Ishikawa (cell line): ENCODE measurements around the gene SH3YL1.

Experiments used
- CEBPB ChIP-seq: IDR thresholded peaks from 2 replicates; pipeline ENCODE4 v1.6.1; 2012
- CREB1 ChIP-seq: IDR thresholded peaks from 2 replicates; pipeline ENCODE4 v1.6.1; 2012; ENCODE audit warnings: low read depth
- EGR1 ChIP-seq: IDR thresholded peaks from 2 replicates; pipeline ENCODE4 v1.6.1; 2012
- EP300 ChIP-seq: IDR thresholded peaks from 2 replicates; pipeline ENCODE4 v1.6.1; 2012; ENCODE audit warnings: borderline replicate concordance
- FOXM1 ChIP-seq: IDR thresholded peaks from 2 replicates; pipeline ENCODE4 v1.6.1; 2012; ENCODE audit warnings: low read depth, borderline replicate concordance
- NFIC ChIP-seq: IDR thresholded peaks from 2 replicates; pipeline ENCODE4 v1.6.1; 2012
- RAD21 ChIP-seq: IDR thresholded peaks from 2 replicates; pipeline ENCODE4 v1.6.1; 2012; ENCODE audit warnings: low read depth
- REST ChIP-seq: IDR thresholded peaks from 2 replicates; pipeline ENCODE4 v1.6.1; 2012; ENCODE audit warnings: low read depth, mild to moderate bottlenecking
- TAF1 ChIP-seq: IDR thresholded peaks from 2 replicates; pipeline ENCODE4 v1.6.1; 2012; ENCODE audit warnings: low read depth, mild to moderate bottlenecking
- TCF12 ChIP-seq: IDR thresholded peaks from 2 replicates; pipeline ENCODE4 v1.6.1; 2012; ENCODE audit warnings: low read depth
- TEAD4 ChIP-seq: IDR thresholded peaks from 2 replicates; pipeline ENCODE4 v1.6.1; 2012
- USF1 ChIP-seq: IDR thresholded peaks from 2 replicates; pipeline ENCODE4 v1.6.1; 2012
- YY1 ChIP-seq: IDR thresholded peaks from 2 replicates; pipeline ENCODE4 v1.6.1; 2012; ENCODE audit warnings: low read depth
- ZBTB7A ChIP-seq: IDR thresholded peaks from 2 replicates; pipeline ENCODE4 v1.6.1; 2012; ENCODE audit warnings: low read depth
- TF ChIP-seq, protein P1 (sequence below): IDR thresholded peaks from 2 replicates; pipeline ENCODE4 v1.6.1; 2012

SH3YL1 gene, protein sequence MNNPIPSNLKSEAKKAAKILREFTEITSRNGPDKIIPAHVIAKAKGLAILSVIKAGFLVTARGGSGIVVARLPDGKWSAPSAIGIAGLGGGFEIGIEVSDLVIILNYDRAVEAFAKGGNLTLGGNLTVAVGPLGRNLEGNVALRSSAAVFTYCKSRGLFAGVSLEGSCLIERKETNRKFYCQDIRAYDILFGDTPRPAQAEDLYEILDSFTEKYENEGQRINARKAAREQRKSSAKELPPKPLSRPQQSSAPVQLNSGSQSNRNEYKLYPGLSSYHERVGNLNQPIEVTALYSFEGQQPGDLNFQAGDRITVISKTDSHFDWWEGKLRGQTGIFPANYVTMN

GRCh38 chr2:263774-264492 is at the start of gene SH3YL1:
SH3YL1 (minus strand) TSS chr2:264032; CDS start chr2:263984, 48 bp downstream.
- no peak for TF ChIP-seq REST
- TF ChIP-seq CREB1 = 0 out of 2 replicates have a peak, but pooled peaks have one; percentile 21
- TF ChIP-seq, protein P1, sequence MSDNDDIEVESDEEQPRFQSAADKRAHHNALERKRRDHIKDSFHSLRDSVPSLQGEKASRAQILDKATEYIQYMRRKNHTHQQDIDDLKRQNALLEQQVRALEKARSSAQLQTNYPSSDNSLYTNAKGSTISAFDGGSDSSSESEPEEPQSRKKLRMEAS = peak; percentile 93
- TF ChIP-seq USF1 = peak; percentile 19; the same call in 1 of the 2 replicates
- TF ChIP-seq TAF1 = peak; percentile 56; the same call in 1 of the 2 replicates
- TF ChIP-seq EGR1 = no peak
- no peak for TF ChIP-seq EP300
- no peak for TF ChIP-seq NFIC
- TF ChIP-seq ZBTB7A = no peak
- peak; percentile 64; the same call in 1 of the 2 replicates for TF ChIP-seq TCF12

- TF ChIP-seq CREB1 (no peak), ZBTB7A (no peak), TCF12 (no peak), FOXM1 (no peak), USF1 (no peak), TAF1 (no peak), YY1 (no peak), EGR1 (no peak), REST (no peak), EP300 (no peak), CEBPB (no peak), TEAD4 (no peak), NFIC (no peak), RAD21 (no peak)
- TF ChIP-seq, protein P1 = no peak
These were observed 47.2 kb upstream of the SH3YL1 start for GRCh38 chr2:310994-311393.

DNA sequence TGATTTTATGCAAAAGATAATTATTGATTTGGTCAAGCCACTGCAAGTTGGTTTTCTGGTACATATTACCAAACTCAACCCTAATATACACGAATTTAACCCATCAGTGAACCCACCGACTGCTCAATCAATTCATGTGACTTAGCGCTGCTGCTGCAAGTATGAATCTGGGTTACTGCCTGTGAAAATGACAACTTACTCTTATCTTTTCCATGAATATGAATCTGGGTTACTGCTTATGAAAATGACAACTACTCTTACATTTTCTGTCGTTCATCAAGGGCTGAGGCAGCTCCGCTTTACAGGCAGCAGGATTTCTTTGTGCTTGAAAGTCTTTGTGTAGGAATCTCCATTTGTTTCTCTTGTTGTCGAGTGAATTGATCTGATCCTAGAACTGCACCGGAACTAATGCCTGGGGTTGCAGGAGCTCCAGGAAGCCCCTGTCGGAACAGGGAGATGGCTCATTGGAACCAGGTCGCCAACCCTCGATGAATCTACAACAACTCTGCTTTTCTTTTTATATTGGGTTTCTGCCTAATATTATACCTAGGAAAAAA is 46.2 kb upstream of the SH3YL1 start:
- TF ChIP-seq RAD21 (no peak), CEBPB (no peak), EGR1 (no peak), FOXM1 (no peak), TCF12 (no peak), ZBTB7A (no peak), REST (no peak), USF1 (no peak), YY1 (no peak)
- TF ChIP-seq, protein P1 = no peak
